Suppressor macrophage treated with lipopolysaccharide for 4 hours (primary cell): ENCODE data around the gene LBX1.

ENCODE experiments used
- DNase-seq: peaks from one replicate; pipeline ENCODE4 v3.0.0-alpha.2; 2020

LBX1 gene

GRCh38 chr10:101229266-101230182 lies at the start of gene LBX1:
Gene LBX1 (minus strand): TSS chr10:101229463. CDS start chr10:101228815, 648 bp downstream.
- no peak for DNase-seq

GRCh38 chr10:101273741-101274140 lies 44.5 kb upstream of the LBX1 start:
- no peak for DNase-seq

GRCh38 chr10:101273330-101273729 lies 44.1 kb upstream of the LBX1 start:
- DNase-seq = no peak

GRCh38 chr10:101272229-101272868 lies 43.1 kb upstream of the LBX1 start:
- peak; percentile 67 for DNase-seq

GRCh38 chr10:101270763-101271162 lies 41.5 kb upstream of the LBX1 start:
- no peak for DNase-seq

GRCh38 chr10:101267776-101268175 lies 38.5 kb upstream of the LBX1 start:
- DNase-seq = no peak

GRCh38 chr10:101267290-101267680 lies 38.0 kb upstream of the LBX1 start:
- no peak for DNase-seq

GRCh38 chr10:101266381-101267289 lies 37.4 kb upstream of the LBX1 start:
- DNase-seq = no peak

GRCh38 chr10:101263150-101263752 lies 34.0 kb upstream of the LBX1 start:
- DNase-seq = no peak

GRCh38 chr10:101262147-101262546 lies 32.9 kb upstream of the LBX1 start:
- no peak for DNase-seq

GRCh38 chr10:101261702-101262101 lies 32.4 kb upstream of the LBX1 start:
- no peak for DNase-seq

GRCh38 chr10:101260764-101261481 lies 31.7 kb upstream of the LBX1 start:
- DNase-seq = no peak

GRCh38 chr10:101258179-101258885 lies 29.1 kb upstream of the LBX1 start:
- peak; percentile 9 for DNase-seq

- no peak for DNase-seq
Measured at GRCh38 chr10:101257491-101257890, 28.2 kb upstream of the LBX1 start.

GRCh38 chr10:101257084-101257483 lies 27.8 kb upstream of the LBX1 start:
- DNase-seq = no peak

- DNase-seq = no peak
Measured at GRCh38 chr10:101256387-101256786, 27.1 kb upstream of the LBX1 start.

- no peak for DNase-seq
Measured at GRCh38 chr10:101250136-101250535, 20.9 kb upstream of the LBX1 start.

- no peak for DNase-seq
Measured at GRCh38 chr10:101249171-101249581, 19.9 kb upstream of the LBX1 start.

GRCh38 chr10:101246639-101247038 lies 17.4 kb upstream of the LBX1 start:
- no peak for DNase-seq

- DNase-seq = no peak
Measured at GRCh38 chr10:101244321-101245050, 15.2 kb upstream of the LBX1 start.
